Activated naive CD8-positive, alpha-beta T cell (primary cell): ENCODE results near the gene IPO9.
"Not testable (repeated sequence)": the region's sequence is repeated elsewhere in the genome, so short reads cannot be mapped to it uniquely, and the experiment has no call there.

Source experiments
- H3K27ac Mint-ChIP-seq: one replicate; pipeline ENCODE4 v1.8.0; 2021; ENCODE audit warnings: mixed read lengths
- H3K27me3 Mint-ChIP-seq: one replicate; pipeline ENCODE4 v1.8.0; 2021; ENCODE audit warnings: mixed read lengths
- H3K36me3 Mint-ChIP-seq: one replicate; pipeline ENCODE4 v1.8.0; 2021; ENCODE audit warnings: mixed read lengths
- H3K4me1 Mint-ChIP-seq: one replicate; pipeline ENCODE4 v1.8.0; 2021; ENCODE audit warnings: low read depth, mixed read lengths
- H3K4me3 Mint-ChIP-seq: one replicate; pipeline ENCODE4 v1.8.0; 2021; ENCODE audit warnings: mild to moderate bottlenecking, mixed read lengths
- H3K9me3 Mint-ChIP-seq: one replicate; pipeline ENCODE4 v1.8.0; 2021; ENCODE audit warnings: low read depth, mixed read lengths

The IPO9 gene

GRCh38 chr1:201895120-201895665 lies 66.2 kb downstream of the IPO9 start:
- H3K9me3 Mint-ChIP-seq, result no peaks in the 10 kb centered on the region
- H3K4me1 Mint-ChIP-seq, result peaks cover 7% of the 10 kb centered on the region

GRCh38 chr1:201895913-201896807 lies 67.2 kb downstream of the IPO9 start:
- Mint-ChIP-seq H3K36me3 (no peaks in the 10 kb centered on the region), H3K4me3 (peak overlapping the region; percentile 30), H3K27me3 (peaks cover 15% of the 10 kb centered on the region), H3K4me1 (peaks cover 7% of the 10 kb centered on the region), H3K27ac (no peak overlapping the region), H3K9me3 (no peaks in the 10 kb centered on the region)

More at GRCh38 chr1:201895120-201895665, 66.2 kb downstream of the IPO9 start:
- Mint-ChIP-seq H3K27ac (no peak overlapping the region), H3K4me3 (no peak overlapping the region), H3K36me3 (no peaks in the 10 kb centered on the region), H3K27me3 (peaks cover 21% of the 10 kb centered on the region)

GRCh38 chr1:201896951-201897391 lies 68.0 kb downstream of the IPO9 start:
- H3K36me3 Mint-ChIP-seq, result no peaks in the 10 kb centered on the region
- no peak overlapping the region for H3K4me3 Mint-ChIP-seq
- peaks cover 11% of the 10 kb centered on the region for H3K27me3 Mint-ChIP-seq
- peaks cover 7% of the 10 kb centered on the region for H3K4me1 Mint-ChIP-seq
- no peaks in the 10 kb centered on the region for H3K9me3 Mint-ChIP-seq
- no peak overlapping the region for H3K27ac Mint-ChIP-seq

DNA sequence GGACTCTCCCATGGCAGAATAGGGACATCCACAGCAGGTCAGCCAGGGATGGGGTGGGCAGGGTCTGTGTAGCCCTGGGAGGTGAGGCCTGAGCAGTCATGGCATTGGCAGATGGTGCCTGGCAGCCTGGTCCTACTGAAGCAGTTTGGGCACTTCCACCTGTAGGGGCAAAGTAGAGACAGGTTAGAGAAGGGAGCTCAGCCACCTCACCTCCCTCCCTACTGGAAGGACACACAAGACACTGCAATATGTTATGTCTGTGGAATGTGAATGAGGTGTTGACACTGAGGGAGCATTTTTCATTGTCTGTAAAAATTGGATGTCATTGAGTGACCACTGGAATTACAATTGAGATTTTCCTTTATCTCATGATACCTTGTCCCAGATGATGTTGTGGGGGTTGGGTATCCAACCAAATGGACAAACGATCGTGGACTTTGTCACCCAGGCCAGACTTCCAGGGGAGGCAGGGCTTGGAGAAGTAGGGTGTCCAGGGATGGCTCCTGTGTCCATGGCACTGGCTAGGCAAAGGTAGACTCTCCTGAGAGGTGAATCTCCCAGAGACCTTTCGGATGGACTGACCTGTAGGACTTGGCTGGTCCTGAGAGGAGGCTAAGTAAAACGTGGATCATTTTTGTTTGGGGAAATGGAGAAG lies 69.4 kb downstream of the IPO9 start:
- Mint-ChIP-seq H3K4me3 (no peak overlapping the region), H3K27ac (no peak overlapping the region), H3K36me3 (no peaks in the 10 kb centered on the region), H3K9me3 (no peaks in the 10 kb centered on the region), H3K27me3 (peaks cover 4% of the 10 kb centered on the region), H3K4me1 (peaks cover 7% of the 10 kb centered on the region)

- peaks cover 7% of the 10 kb centered on the region for H3K4me1 Mint-ChIP-seq
- H3K27ac Mint-ChIP-seq, result no peak overlapping the region
- peaks cover 2% of the 10 kb centered on the region for H3K27me3 Mint-ChIP-seq
- no peaks in the 10 kb centered on the region for H3K36me3 Mint-ChIP-seq
- H3K4me3 Mint-ChIP-seq, result no peak overlapping the region
- no peaks in the 10 kb centered on the region for H3K9me3 Mint-ChIP-seq
Observed at GRCh38 chr1:201898992-201899391, 70.0 kb downstream of the IPO9 start.

GRCh38 chr1:201899683-201900429 lies 70.9 kb downstream of the IPO9 start:
- Mint-ChIP-seq H3K9me3 (no peaks in the 10 kb centered on the region), H3K4me1 (peaks cover 7% of the 10 kb centered on the region), H3K36me3 (no peaks in the 10 kb centered on the region), H3K27me3 (no peaks in the 10 kb centered on the region), H3K27ac (no peak overlapping the region), H3K4me3 (no peak overlapping the region)

DNA sequence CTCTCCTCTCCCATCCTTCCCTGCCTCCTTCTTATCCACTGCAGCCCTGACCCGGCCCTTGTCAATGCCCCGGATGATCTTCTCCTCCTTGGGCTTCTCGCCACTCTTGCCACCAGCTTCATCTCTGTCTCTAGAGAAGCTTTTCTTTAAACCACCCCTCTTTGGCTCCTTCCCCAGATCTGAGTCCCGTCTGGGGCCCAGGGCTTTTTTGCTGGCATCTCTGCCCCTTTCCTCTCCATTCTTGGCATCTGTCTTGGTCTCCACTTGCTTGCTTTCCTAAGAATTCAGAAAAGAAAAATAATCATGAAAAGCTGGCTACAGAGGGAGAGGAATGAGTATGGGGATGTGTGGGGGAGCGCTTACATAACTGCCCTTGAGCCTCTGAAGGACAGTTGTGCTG lies 71.5 kb downstream of the IPO9 start:
- Mint-ChIP-seq H3K36me3 (no peaks in the 10 kb centered on the region), H3K27me3 (no peaks in the 10 kb centered on the region), H3K4me3 (no peak overlapping the region), H3K4me1 (peaks cover 7% of the 10 kb centered on the region), H3K9me3 (no peaks in the 10 kb centered on the region), H3K27ac (no peak overlapping the region)

DNA sequence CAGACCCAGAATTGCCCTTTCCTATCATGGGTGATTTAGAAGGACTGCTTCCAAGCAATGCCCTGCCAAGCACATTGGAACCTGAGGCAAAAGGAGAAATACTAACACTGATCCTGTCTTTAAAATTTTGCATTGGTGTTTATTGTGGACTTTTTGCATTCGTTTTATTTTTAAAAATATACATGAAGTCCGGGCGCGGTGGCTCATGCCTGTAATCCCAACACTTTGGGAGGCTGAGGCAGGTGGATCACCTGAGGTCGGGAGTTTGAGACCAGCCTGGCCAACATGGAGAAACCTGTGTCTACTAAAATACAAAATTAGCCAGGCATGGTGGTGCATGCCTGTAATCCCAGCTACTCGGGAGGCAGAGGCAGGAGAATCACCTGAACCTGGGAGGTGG lies 72.1 kb downstream of the IPO9 start:
- H3K36me3 Mint-ChIP-seq, H3K27me3 Mint-ChIP-seq, H3K9me3 Mint-ChIP-seq, H3K4me3 Mint-ChIP-seq, H3K4me1 Mint-ChIP-seq, H3K27ac Mint-ChIP-seq: not testable (repeated sequence)

GRCh38 chr1:201902198-201902597 lies 73.2 kb downstream of the IPO9 start:
- Mint-ChIP-seq H3K27ac (no peak overlapping the region), H3K36me3 (no peaks in the 10 kb centered on the region), H3K9me3 (no peaks in the 10 kb centered on the region), H3K27me3 (no peaks in the 10 kb centered on the region), H3K4me1 (no peaks in the 10 kb centered on the region), H3K4me3 (no peak overlapping the region)

- no peak overlapping the region for H3K27ac Mint-ChIP-seq
- H3K36me3 Mint-ChIP-seq, result no peaks in the 10 kb centered on the region
- no peaks in the 10 kb centered on the region for H3K4me1 Mint-ChIP-seq
- H3K27me3 Mint-ChIP-seq, result no peaks in the 10 kb centered on the region
- no peaks in the 10 kb centered on the region for H3K9me3 Mint-ChIP-seq
- H3K4me3 Mint-ChIP-seq, result no peak overlapping the region
Observed at GRCh38 chr1:201903135-201903534, 74.2 kb downstream of the IPO9 start.

GRCh38 chr1:201904579-201904978 lies 75.6 kb downstream of the IPO9 start:
- Mint-ChIP-seq H3K9me3 (no peaks in the 10 kb centered on the region), H3K36me3 (no peaks in the 10 kb centered on the region), H3K27me3 (no peaks in the 10 kb centered on the region), H3K4me1 (no peaks in the 10 kb centered on the region), H3K27ac (no peak overlapping the region), H3K4me3 (no peak overlapping the region)

DNA sequence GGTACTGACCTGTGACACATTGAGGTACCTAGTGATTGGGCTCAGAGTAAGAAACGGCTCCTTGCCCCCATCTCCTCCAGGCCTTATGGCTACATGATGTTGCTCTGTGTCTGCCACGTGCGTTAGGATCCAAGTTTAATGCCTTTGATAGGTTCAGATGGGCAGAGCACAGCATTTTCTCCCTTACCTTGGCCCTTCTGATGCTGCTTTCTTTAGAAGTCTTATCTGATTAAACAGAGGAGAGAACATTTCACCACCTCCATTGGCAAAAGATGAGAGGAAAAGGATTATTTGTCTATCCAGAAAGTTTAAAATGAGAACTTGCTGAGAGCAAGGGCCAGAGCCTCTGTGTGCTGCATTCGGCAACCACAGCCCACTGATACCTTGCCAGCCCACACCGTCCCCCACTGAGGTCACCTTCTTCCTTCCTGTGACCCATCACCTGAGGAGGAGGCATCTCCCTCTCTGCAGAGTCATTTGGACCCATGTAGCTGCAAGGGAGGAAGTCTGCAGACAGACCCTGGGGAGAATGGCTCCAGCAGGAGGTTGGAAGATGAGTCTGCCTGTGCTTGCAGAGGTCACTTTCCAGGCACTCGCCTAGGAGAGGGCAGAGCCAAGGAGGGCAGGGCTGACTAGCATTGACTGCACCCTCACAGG lies 76.4 kb downstream of the IPO9 start:
- H3K4me3 Mint-ChIP-seq, result no peak overlapping the region
- H3K9me3 Mint-ChIP-seq, result no peaks in the 10 kb centered on the region
- no peaks in the 10 kb centered on the region for H3K27me3 Mint-ChIP-seq
- H3K27ac Mint-ChIP-seq, result no peak overlapping the region
- H3K4me1 Mint-ChIP-seq, result no peaks in the 10 kb centered on the region
- no peaks in the 10 kb centered on the region for H3K36me3 Mint-ChIP-seq

GRCh38 chr1:201906336-201906735 lies 77.4 kb downstream of the IPO9 start:
- no peaks in the 10 kb centered on the region for H3K27me3 Mint-ChIP-seq
- no peak overlapping the region for H3K27ac Mint-ChIP-seq
- no peaks in the 10 kb centered on the region for H3K36me3 Mint-ChIP-seq
- no peaks in the 10 kb centered on the region for H3K9me3 Mint-ChIP-seq
- no peaks in the 10 kb centered on the region for H3K4me1 Mint-ChIP-seq
- no peak overlapping the region for H3K4me3 Mint-ChIP-seq

GRCh38 chr1:201907621-201908020 lies 78.7 kb downstream of the IPO9 start:
- Mint-ChIP-seq H3K27me3 (no peaks in the 10 kb centered on the region), H3K36me3 (no peaks in the 10 kb centered on the region), H3K4me3 (no peak overlapping the region), H3K9me3 (no peaks in the 10 kb centered on the region), H3K27ac (no peak overlapping the region), H3K4me1 (no peaks in the 10 kb centered on the region)
